C4-2B (cell line): ENCODE measurements around the gene PHYHIPL.
A peak's percentile ranks its signal among the peaks of the same experiment; 100 is the strongest.

Experiments
- H3K27ac ChIP-seq: fragments of 450-650 bp; 2 replicates; pipeline ENCODE4 v1.5.1; 2017
- ZFX ChIP-seq: fragments of 450-650 bp; IDR thresholded peaks from 2 replicates; pipeline ENCODE4 v1.6.1; 2017
- TF ChIP-seq, protein P1 (sequence below): fragments of 450-650 bp; conservative IDR thresholded peaks from 2 replicates; pipeline ENCODE4 v1.5.1; 2017; ENCODE audit warnings: mild to moderate bottlenecking

The PHYHIPL gene

GRCh38 chr10:59173414-59173813 lies 3.0 kb upstream of the PHYHIPL start:
- no peak overlapping the region for H3K27ac ChIP-seq
- TF ChIP-seq ZFX: no peak
- TF ChIP-seq, protein P1, sequence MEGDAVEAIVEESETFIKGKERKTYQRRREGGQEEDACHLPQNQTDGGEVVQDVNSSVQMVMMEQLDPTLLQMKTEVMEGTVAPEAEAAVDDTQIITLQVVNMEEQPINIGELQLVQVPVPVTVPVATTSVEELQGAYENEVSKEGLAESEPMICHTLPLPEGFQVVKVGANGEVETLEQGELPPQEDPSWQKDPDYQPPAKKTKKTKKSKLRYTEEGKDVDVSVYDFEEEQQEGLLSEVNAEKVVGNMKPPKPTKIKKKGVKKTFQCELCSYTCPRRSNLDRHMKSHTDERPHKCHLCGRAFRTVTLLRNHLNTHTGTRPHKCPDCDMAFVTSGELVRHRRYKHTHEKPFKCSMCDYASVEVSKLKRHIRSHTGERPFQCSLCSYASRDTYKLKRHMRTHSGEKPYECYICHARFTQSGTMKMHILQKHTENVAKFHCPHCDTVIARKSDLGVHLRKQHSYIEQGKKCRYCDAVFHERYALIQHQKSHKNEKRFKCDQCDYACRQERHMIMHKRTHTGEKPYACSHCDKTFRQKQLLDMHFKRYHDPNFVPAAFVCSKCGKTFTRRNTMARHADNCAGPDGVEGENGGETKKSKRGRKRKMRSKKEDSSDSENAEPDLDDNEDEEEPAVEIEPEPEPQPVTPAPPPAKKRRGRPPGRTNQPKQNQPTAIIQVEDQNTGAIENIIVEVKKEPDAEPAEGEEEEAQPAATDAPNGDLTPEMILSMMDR: no peak

- no peak overlapping the region for H3K27ac ChIP-seq
These were observed 754 bp upstream of the PHYHIPL start for GRCh38 chr10:59175538-59176240.

DNA sequence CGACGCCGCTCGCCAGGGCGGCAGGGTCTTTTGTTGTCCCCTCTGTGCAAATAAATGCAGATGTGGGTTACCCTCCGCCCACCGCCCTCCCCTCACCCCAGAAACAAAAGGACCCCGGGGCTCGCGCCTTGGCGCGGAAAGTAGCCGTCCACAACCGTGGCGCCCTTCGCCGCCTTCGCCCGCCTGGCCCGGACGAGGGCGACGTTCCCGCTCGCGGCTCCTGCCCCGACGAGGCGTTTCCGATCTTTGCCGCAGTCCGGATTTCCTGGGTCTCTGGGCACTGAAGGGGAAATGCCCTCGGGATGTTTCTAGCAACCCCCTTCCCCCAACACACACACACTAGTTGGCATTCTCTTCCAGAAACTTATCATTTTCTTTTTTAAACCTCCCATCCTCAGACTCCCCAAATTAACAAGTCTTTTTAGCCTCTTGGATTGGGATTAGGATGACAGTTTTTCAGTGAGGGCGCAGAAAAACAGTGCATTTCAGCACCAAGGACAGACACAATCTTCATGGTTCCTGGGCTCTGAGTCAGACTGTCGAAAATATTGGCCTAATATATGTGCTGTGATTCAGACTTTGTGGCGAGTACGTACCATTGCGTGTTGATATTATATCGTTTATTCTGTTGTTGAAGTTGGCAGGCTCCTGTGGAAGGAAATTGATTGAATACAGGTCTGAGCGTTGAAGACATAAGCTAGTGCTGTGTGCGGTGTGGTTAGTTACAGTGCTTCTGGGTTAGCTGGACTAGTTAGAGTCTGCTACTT lies 771 bp downstream of the PHYHIPL start:
- TF ChIP-seq, protein P1: no peak
- TF ChIP-seq ZFX: no peak
- H3K27ac ChIP-seq: no peak overlapping the region

More at GRCh38 chr10:59175538-59176240, 754 bp upstream of the PHYHIPL start:
- TF ChIP-seq ZFX: no peak
- TF ChIP-seq, protein P1: no peak

- no peak overlapping the region for H3K27ac ChIP-seq
- TF ChIP-seq ZFX: no peak
- TF ChIP-seq, protein P1: no peak
These were observed 1.4 kb downstream of the PHYHIPL start for GRCh38 chr10:59177836-59178235.

DNA sequence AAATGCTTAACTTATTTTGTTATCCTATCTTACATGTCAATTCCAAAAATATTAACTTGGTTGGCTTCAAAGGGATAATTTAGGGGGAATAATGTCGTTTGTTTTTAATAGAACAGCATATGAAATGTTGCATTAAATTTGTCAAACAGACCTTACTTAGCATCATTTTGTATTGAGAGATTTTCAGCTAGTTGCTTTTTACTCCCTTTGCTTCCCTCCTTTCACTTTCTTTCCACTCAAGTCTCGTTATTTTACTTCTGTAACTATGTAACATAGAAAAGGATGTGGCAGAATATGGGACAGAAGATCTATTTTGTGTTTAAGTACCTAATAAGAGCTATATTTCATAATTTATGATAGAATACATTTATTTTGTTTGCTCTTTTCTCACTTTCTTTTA lies 2.6 kb downstream of the PHYHIPL start:
- H3K27ac ChIP-seq: no peak overlapping the region
- no peak for TF ChIP-seq ZFX
- TF ChIP-seq, protein P1: no peak

GRCh38 chr10:59180689-59181270 lies 4.3 kb downstream of the PHYHIPL start:
- TF ChIP-seq ZFX: no peak
- TF ChIP-seq, protein P1: no peak

GRCh38 chr10:59181668-59182067 lies 5.2 kb downstream of the PHYHIPL start:
- H3K27ac ChIP-seq: no peak overlapping the region
- TF ChIP-seq, protein P1: peak; percentile 75
- TF ChIP-seq ZFX: no peak

More at GRCh38 chr10:59180689-59181270, 4.3 kb downstream of the PHYHIPL start:
- H3K27ac ChIP-seq: no peak overlapping the region
